K562 treated with DMSO at 1 percent for 48 hours (cell line): ENCODE measurements around the gene MXD1. TPM values are rescaled to one million over a fixed set of nuclear protein-coding genes. Genes with fewer than 3 reads are reported as not detected.

Experiments
- total RNA-seq: library from RNA; unstranded; fragments of 300-600 nt; gene quantifications from 2 replicates; pipeline ENCODE4 v1.2.3, GENCODE V29; 2022; ENCODE audit warnings: low replicate concordance; ENCODE audit errors: extremely low read depth

The MXD1 gene
- not detected in 2 replicates for total RNA-seq

GRCh38 chr2:69914950-69915945, at the start of gene MXD1:
Gene MXD1, plus strand, starts transcription at chr2:69915109. Its CDS starts 222 bp downstream, at chr2:69915331.

GRCh38 chr2:69893684-69894551, 21.0 kb upstream of the MXD1 start, which contains the start of gene SNRNP27:
Gene SNRNP27, plus strand, starts transcription at chr2:69893956. Its CDS starts 29 bp downstream, at chr2:69893985.

GRCh38 chr2:69961496-69961895, 46.6 kb downstream of the MXD1 start, which contains the start of gene ASPRV1:
Gene ASPRV1, minus strand, starts transcription at chr2:69961631. Its CDS starts 195 bp downstream, at chr2:69961436.

Other genes with a start within 250 kb of the MXD1 start
- gene ANXA4, start 173.0 kb upstream of the MXD1 start, total RNA-seq = not detected in 2 replicates
- not detected in 2 replicates for gene GMCL1, start 85.4 kb upstream of the MXD1 start, total RNA-seq
- gene SNRNP27, start 21.2 kb upstream of the MXD1 start, total RNA-seq = not detected in 2 replicates
- gene ASPRV1, start 46.5 kb downstream of the MXD1 start, total RNA-seq = not detected in 2 replicates
- gene PCBP1, start 172.4 kb downstream of the MXD1 start, total RNA-seq = 473 TPM in 1 of 2 replicates, not detected in the other